ENCODE measurements around the gene IL17B. TPM values are rescaled to one million over a fixed set of nuclear protein-coding genes. Genes with fewer than 3 reads are reported as not detected.
A peak's percentile ranks its signal among the peaks of the same experiment; 100 is the strongest.

IL17B gene
- total and polyA plus RNA-seq, 12 donors: 1.5 to 20.1 (median 2.9) TPM; not detected in 1

DNA sequence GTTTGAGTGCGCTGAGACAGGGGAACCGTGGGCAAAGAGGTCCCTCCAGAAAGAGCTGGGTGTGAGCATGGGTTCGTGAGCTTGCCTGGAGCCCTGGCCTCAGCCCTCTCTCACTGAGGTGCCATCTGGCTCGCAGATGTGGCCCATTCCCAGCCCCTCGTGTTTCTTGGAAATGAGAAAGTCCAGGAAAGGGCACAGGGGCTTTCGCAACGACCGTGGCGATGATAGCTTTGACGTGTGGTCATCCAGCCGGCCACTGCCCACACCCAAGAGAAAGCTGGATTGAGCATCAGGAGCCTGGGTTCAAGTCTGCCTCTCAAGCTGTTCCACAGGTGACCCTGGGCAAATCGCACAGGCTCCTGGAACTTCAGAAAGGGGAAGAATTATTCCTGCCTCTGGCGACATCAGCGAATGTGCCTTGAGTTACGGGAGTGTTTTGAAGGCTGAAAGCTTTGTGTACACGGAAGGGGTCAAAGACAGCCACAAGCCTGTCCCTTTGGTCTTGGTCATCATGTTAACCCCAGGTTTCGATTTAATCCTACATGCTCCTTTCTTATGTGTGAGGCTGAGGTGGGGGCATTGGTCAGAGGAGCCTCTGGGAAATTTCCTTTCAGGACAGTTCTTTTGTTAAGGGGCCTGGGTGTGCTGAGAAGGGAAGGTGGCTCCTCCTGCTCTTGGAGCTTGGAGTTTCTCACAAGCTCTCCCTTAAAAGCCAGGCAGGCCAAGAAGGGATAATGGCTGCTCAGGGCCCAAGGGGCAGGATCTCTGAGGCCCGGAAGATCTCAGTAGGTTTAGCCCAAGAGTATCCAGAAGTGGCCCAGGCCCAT lies 41.7 kb upstream of the IL17B start:
- H3K4me1 ChIP-seq (replicated peaks in 1 of 2): peaks cover 40 to 71% of the 10 kb centered on the region in 2 donors
- peak in 2 of 7 donors; percentile 50 to 55 for DNase-seq
- intact Hi-C loops (cut with DNase I): no loop called here
- peaks cover 0 to 3% of the 10 kb centered on the region in 2 donors for H3K36me3 ChIP-seq (replicated peaks in 1 of 2)
- no peaks in the 10 kb centered on the region for H3K27me3 ChIP-seq
- no peaks in the 10 kb centered on the region for H3K9me3 ChIP-seq (replicated peaks in 1 of 3)
- 56 to 76% (median 68%) methylated on average over 8 to 18 of the region's 18 CpGs for WGBS, 4 donors
- TF ChIP-seq, protein P1, sequence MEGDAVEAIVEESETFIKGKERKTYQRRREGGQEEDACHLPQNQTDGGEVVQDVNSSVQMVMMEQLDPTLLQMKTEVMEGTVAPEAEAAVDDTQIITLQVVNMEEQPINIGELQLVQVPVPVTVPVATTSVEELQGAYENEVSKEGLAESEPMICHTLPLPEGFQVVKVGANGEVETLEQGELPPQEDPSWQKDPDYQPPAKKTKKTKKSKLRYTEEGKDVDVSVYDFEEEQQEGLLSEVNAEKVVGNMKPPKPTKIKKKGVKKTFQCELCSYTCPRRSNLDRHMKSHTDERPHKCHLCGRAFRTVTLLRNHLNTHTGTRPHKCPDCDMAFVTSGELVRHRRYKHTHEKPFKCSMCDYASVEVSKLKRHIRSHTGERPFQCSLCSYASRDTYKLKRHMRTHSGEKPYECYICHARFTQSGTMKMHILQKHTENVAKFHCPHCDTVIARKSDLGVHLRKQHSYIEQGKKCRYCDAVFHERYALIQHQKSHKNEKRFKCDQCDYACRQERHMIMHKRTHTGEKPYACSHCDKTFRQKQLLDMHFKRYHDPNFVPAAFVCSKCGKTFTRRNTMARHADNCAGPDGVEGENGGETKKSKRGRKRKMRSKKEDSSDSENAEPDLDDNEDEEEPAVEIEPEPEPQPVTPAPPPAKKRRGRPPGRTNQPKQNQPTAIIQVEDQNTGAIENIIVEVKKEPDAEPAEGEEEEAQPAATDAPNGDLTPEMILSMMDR (IDR thresholded peaks at IDR 0.05): no peak
- no peak for TF ChIP-seq POLR2A (IDR thresholded peaks at IDR 0.05)
- H3K4me3 ChIP-seq: no peak overlapping the region
- H3K27ac ChIP-seq: peak overlapping the region in 3 of 5 donors; percentile 79 to 96 (median 93)

- Histone ChIP-seq H3K4me1 (replicated peaks in 1 of 2) (peaks cover 40 to 68% of the 10 kb centered on the region in 2 donors), H3K9me3 (replicated peaks in 1 of 3) (no peaks in the 10 kb centered on the region), H3K4me3 (no peak overlapping the region), H3K27me3 (no peaks in the 10 kb centered on the region), H3K27ac (peak overlapping the region in 3 of 5 donors; percentile 79 to 96 (median 93)), H3K36me3 (replicated peaks in 1 of 2) (peaks cover 0 to 3% of the 10 kb centered on the region in 2 donors)
- WGBS, 4 donors: 30 to 41% (median 36%) methylated on average over 11 to 13 of the region's 13 CpGs
- DNase-seq: peak in 2 of 7 donors; percentile 29 to 36
- TF ChIP-seq, protein P1 (IDR thresholded peaks at IDR 0.05): no peak
- no peak for TF ChIP-seq POLR2A (IDR thresholded peaks at IDR 0.05)
- intact Hi-C loops (cut with DNase I): no loop called here
These were observed 40.9 kb upstream of the IL17B start for GRCh38 chr5:149419859-149420544.

- TF ChIP-seq, protein P1 (IDR thresholded peaks at IDR 0.05): no peak
- no peak for TF ChIP-seq POLR2A (IDR thresholded peaks at IDR 0.05)
- Histone ChIP-seq H3K27ac (peak overlapping the region in 3 of 5 donors; percentile 79 to 96 (median 93)), H3K36me3 (replicated peaks in 1 of 2) (no peaks in the 10 kb centered on the region), H3K4me1 (replicated peaks in 1 of 2) (peaks cover 38 to 63% of the 10 kb centered on the region in 2 donors), H3K4me3 (no peak overlapping the region), H3K9me3 (replicated peaks in 1 of 3) (no peaks in the 10 kb centered on the region), H3K27me3 (no peaks in the 10 kb centered on the region)
- intact Hi-C loops (cut with DNase I): no loop called here
- 54 to 70% (median 66%) methylated on average over 3 of the region's 3 CpGs for WGBS, 4 donors
- DNase-seq: no peak
These were observed 40.4 kb upstream of the IL17B start for GRCh38 chr5:149419532-149419858.

GRCh38 chr5:149418910-149419531 lies 39.9 kb upstream of the IL17B start:
- TF ChIP-seq, protein P1 (IDR thresholded peaks at IDR 0.05): no peak
- TF ChIP-seq POLR2A (IDR thresholded peaks at IDR 0.05): no peak
- Histone ChIP-seq H3K27ac (peak overlapping the region in 2 of 5 donors; percentile 36 to 96), H3K9me3 (replicated peaks in 1 of 3) (no peaks in the 10 kb centered on the region), H3K27me3 (no peaks in the 10 kb centered on the region), H3K36me3 (replicated peaks in 1 of 2) (no peaks in the 10 kb centered on the region), H3K4me1 (replicated peaks in 1 of 2) (peaks cover 33 to 58% of the 10 kb centered on the region in 2 donors), H3K4me3 (no peak overlapping the region)
- intact Hi-C loops (cut with DNase I): no loop called here
- DNase-seq: peak in 1 of 7 donors; percentile 12
- WGBS, 4 donors: 63 to 73% (median 67%) methylated on average over 6 of the region's 6 CpGs

Data from adrenal gland (tissue), 12 donors.